HEK293 (cell line): ENCODE data around the gene ARHGAP45.
A peak's percentile ranks its signal among the peaks of the same experiment; 100 is the strongest.

Source experiments
- CTCF ChIA-PET: fragments of 350-600 bp; formaldehyde crosslinking; extraction: SDS; loops from one replicate; lab custom pipeline; 2021; ENCODE audit warnings: antibody characterized with exemption; lab: Yijun Ruan, JAX
- POLR2A ChIA-PET: fragments of 300-600 bp; formaldehyde crosslinking; extraction: SDS; loops from one replicate; lab custom pipeline; 2020; ENCODE audit warnings: antibody characterized with exemption, inconsistent platforms; lab: Yijun Ruan, JAX
- H3K27ac ChIP-seq: fragments of 200-500 bp; sonication (Bioruptor generic); 2 replicates; pipeline ENCODE4 v1.5.1; 2014; ENCODE audit warnings: low read depth, low read length, control low read depth, inconsistent platforms; ENCODE audit errors: extremely low read depth
- H3K36me3 ChIP-seq, 2 experiments: fragments of 200-500 bp in 1 of 2; sonication (Bioruptor generic) in 1 of 2; 1 replicate in 1 of 2; 2 replicates in 1 of 2; pipeline ENCODE4 v1.5.1; 2014 to 2017; ENCODE audit warnings: inconsistent platforms in 2 of 2, low read length in 2 of 2; ENCODE audit not compliant: control insufficient read depth in 2 of 2, insufficient read depth in 1 of 2
- H3K4me1 ChIP-seq: fragments of 200-500 bp; sonication (Bioruptor generic); 2 replicates; pipeline ENCODE4 v1.5.1; 2014; ENCODE audit warnings: mild to moderate bottlenecking, low read length, inconsistent platforms; ENCODE audit not compliant: control insufficient read depth, insufficient read depth
- H3K4me3 ChIP-seq: 2 replicates; pipeline ENCODE4 v1.5.1; 2011; ENCODE audit warnings: low read depth, mild to moderate bottlenecking, control low read depth, low read length, moderate library complexity
- H3K9me3 ChIP-seq: fragments of 200-500 bp; sonication (Bioruptor generic); 2 replicates; pipeline ENCODE4 v1.5.1; 2014; ENCODE audit warnings: low read depth, low read length, inconsistent platforms; ENCODE audit not compliant: control insufficient read depth, insufficient read depth
- GLIS1 ChIP-seq: fragments of 450-650 bp; formaldehyde crosslinking; IDR thresholded peaks from 2 replicates; pipeline ENCODE4 v1.5.1; 2016; ENCODE audit warnings: missing biosample characterization, missing genetic modification characterization
- GLIS2 ChIP-seq: fragments of 450-650 bp; formaldehyde crosslinking; IDR thresholded peaks from 2 replicates; pipeline ENCODE4 v1.5.1; 2016; ENCODE audit warnings: missing biosample characterization, missing genetic modification characterization
- IKZF3 ChIP-seq: fragments of 450-650 bp; IDR thresholded peaks from 2 replicates; pipeline ENCODE4 v1.5.0; 2018; ENCODE audit warnings: missing biosample characterization, mild to moderate bottlenecking, missing genetic modification characterization, moderate library complexity
- PATZ1 ChIP-seq: fragments of 450-650 bp; formaldehyde crosslinking; IDR thresholded peaks from 2 replicates; pipeline ENCODE4 v1.5.1; 2016; ENCODE audit warnings: missing biosample characterization, missing genetic modification characterization
- PRDM10 ChIP-seq: fragments of 450-650 bp; formaldehyde crosslinking; IDR thresholded peaks from 2 replicates; pipeline ENCODE4 v1.5.1; 2016; ENCODE audit warnings: missing biosample characterization, missing genetic modification characterization
- SCRT1 ChIP-seq: fragments of 450-650 bp; formaldehyde crosslinking; IDR thresholded peaks from 2 replicates; pipeline ENCODE4 v1.5.1; 2016; ENCODE audit warnings: missing biosample characterization, missing genetic modification characterization, borderline replicate concordance
- SCRT2 ChIP-seq: fragments of 450-650 bp; formaldehyde crosslinking; IDR thresholded peaks from 2 replicates; pipeline ENCODE4 v1.5.1; 2016; ENCODE audit warnings: missing biosample characterization, missing genetic modification characterization
- SP2 ChIP-seq: fragments of 450-650 bp; formaldehyde crosslinking; IDR thresholded peaks from 2 replicates; pipeline ENCODE4 v1.5.1; 2016; ENCODE audit warnings: missing biosample characterization, missing genetic modification characterization
- SP3 ChIP-seq: fragments of 450-650 bp; formaldehyde crosslinking; IDR thresholded peaks from 2 replicates; pipeline ENCODE4 v1.5.1; 2016; ENCODE audit warnings: missing biosample characterization, missing genetic modification characterization
- ZBTB17 ChIP-seq: fragments of 450-650 bp; formaldehyde crosslinking; IDR thresholded peaks from 2 replicates; pipeline ENCODE4 v1.5.1; 2016; ENCODE audit warnings: missing biosample characterization, missing genetic modification characterization
- ZBTB26 ChIP-seq: fragments of 450-650 bp; formaldehyde crosslinking; optimal IDR thresholded peaks from 2 replicates; pipeline ENCODE3; 2016; ENCODE audit warnings: missing biosample characterization, mild to moderate bottlenecking, missing genetic modification characterization
- ZBTB6 ChIP-seq: fragments of 450-650 bp; formaldehyde crosslinking; IDR thresholded peaks from 2 replicates; pipeline ENCODE4 v1.5.1; 2017; ENCODE audit warnings: missing biosample characterization, missing genetic modification characterization
- ZFP69B ChIP-seq: fragments of 450-650 bp; formaldehyde crosslinking; IDR thresholded peaks from 2 replicates; pipeline ENCODE4 v1.5.1; 2016; ENCODE audit warnings: missing biosample characterization, missing genetic modification characterization
- ZNF138 ChIP-seq: fragments of 450-650 bp; formaldehyde crosslinking; IDR thresholded peaks from 2 replicates; pipeline ENCODE4 v1.5.1; 2016; ENCODE audit warnings: missing biosample characterization, missing genetic modification characterization, borderline replicate concordance
- ZNF2 ChIP-seq: fragments of 450-650 bp; formaldehyde crosslinking; IDR thresholded peaks from 2 replicates; pipeline ENCODE4 v1.5.1; 2016; ENCODE audit warnings: missing biosample characterization, missing genetic modification characterization
- ZNF202 ChIP-seq: fragments of 450-650 bp; formaldehyde crosslinking; IDR thresholded peaks from 2 replicates; pipeline ENCODE4 v1.5.1; 2016; ENCODE audit warnings: missing biosample characterization, missing genetic modification characterization, borderline replicate concordance
- ZNF362 ChIP-seq: fragments of 450-650 bp; formaldehyde crosslinking; IDR thresholded peaks from 2 replicates; pipeline ENCODE4 v1.5.1; 2016; ENCODE audit warnings: missing biosample characterization, missing genetic modification characterization
- ZNF398 ChIP-seq: fragments of 450-650 bp; formaldehyde crosslinking; IDR thresholded peaks from 2 replicates; pipeline ENCODE4 v1.5.1; 2017; ENCODE audit warnings: missing biosample characterization, missing genetic modification characterization
- ZNF600 ChIP-seq: fragments of 450-650 bp; formaldehyde crosslinking; IDR thresholded peaks from 2 replicates; pipeline ENCODE4 v1.5.1; 2016; ENCODE audit warnings: missing biosample characterization, missing genetic modification characterization
- ZNF639 ChIP-seq: fragments of 450-650 bp; formaldehyde crosslinking; IDR thresholded peaks from 2 replicates; pipeline ENCODE4 v1.5.1; 2016; ENCODE audit warnings: missing biosample characterization, missing genetic modification characterization
- ZNF76 ChIP-seq: fragments of 450-650 bp; formaldehyde crosslinking; IDR thresholded peaks from 2 replicates; pipeline ENCODE4; 2016; ENCODE audit warnings: low read depth, missing biosample characterization, missing genetic modification characterization, borderline replicate concordance

The ARHGAP45 gene

GRCh38 chr19:1018932-1019615 lies 47.9 kb upstream of the ARHGAP45 start:
- H3K27ac ChIP-seq = peak overlapping the region; percentile 25
- ChIA-PET CTCF (interaction anchor here (0.7 to 1.0 kb wide), 3 partner anchors 82 to 111 kb away, joined by 3 to 4 read pairs (median 3); no protein-coding TSS in a partner anchor), POLR2A (interaction anchor here (1.1 to 1.2 kb wide), 3 partner anchors 21 to 85 kb away, joined by 3 to 4 read pairs (median 3); partner anchors contain the start of gene ABCA7)
- peaks cover 7% of the 10 kb centered on the region for H3K4me1 ChIP-seq
- TF ChIP-seq PATZ1 (tag by site-specific recombination) = 0 out of 2 replicates have a peak, but pooled peaks have one; percentile 50
- 0 out of 2 replicates have a peak, but pooled peaks have one; percentile 9 for TF ChIP-seq ZFP69B (tag by site-specific recombination)
- TF ChIP-seq ZNF138 (tag by site-specific recombination) = no peak
- TF ChIP-seq ZNF2 = no peak
- TF ChIP-seq GLIS2 (tag by site-specific recombination) = peak; percentile 56; the same call in 1 of the 2 replicates
- peak; percentile 87 for TF ChIP-seq ZNF600 (tag by site-specific recombination)
- peak; percentile 42; the same call in 1 of the 2 replicates for TF ChIP-seq ZNF76 (tag by site-specific recombination)
- peak; percentile 100 for TF ChIP-seq PRDM10 (tag by site-specific recombination)
- TF ChIP-seq SP3 (tag by site-specific recombination) = peak; percentile 53
- TF ChIP-seq ZBTB6 = peak; percentile 84
- TF ChIP-seq IKZF3 = peak; percentile 61; the same call in 1 of the 2 replicates
- TF ChIP-seq ZNF362 (tag by site-specific recombination) = peak; percentile 90
- peak; percentile 84 for TF ChIP-seq GLIS1
- no peak for TF ChIP-seq ZBTB26 (tag by site-specific recombination)
- TF ChIP-seq ZBTB17 = peak; percentile 71
- 0 out of 2 replicates have a peak, but pooled peaks have one; percentile 24 for TF ChIP-seq ZNF639 (tag by site-specific recombination)
- no peak for TF ChIP-seq ZNF202 (tag by site-specific recombination)
- TF ChIP-seq SP2 (tag by site-specific recombination) = peak; percentile 64
- 0 out of 2 replicates have a peak, but pooled peaks have one; percentile 25 for TF ChIP-seq SCRT2 (tag by site-specific recombination)
- peak; percentile 68 for TF ChIP-seq ZNF398 (tag by site-specific recombination)
- peak; percentile 54; the same call in 1 of the 2 replicates for TF ChIP-seq SCRT1 (tag by site-specific recombination)
- peak overlapping the region; percentile 86 for H3K4me3 ChIP-seq
- no peaks in the 10 kb centered on the region for H3K9me3 ChIP-seq
- H3K36me3 ChIP-seq = peaks cover 0 to 37% of the 10 kb centered on the region in 2 experiments; a peak in 1 of 3 replicates
